WTC11 (cell line): Measurements from ENCODE around the gene LLGL2. TPM values are rescaled to one million over a fixed set of nuclear protein-coding genes. Genes with fewer than 3 reads are reported as not detected.

Experiments used
- ATAC-seq: fragments of 200-7000 bp; cut with Tn5 transposase; 2 replicates; pipeline ENCODE4 v1.10.0; 2021; ENCODE audit warnings: mild to moderate bottlenecking, moderate library complexity
- CTCF ChIA-PET: fragments of 300-600 bp; sonication (Branson Sonifier 250); formaldehyde crosslinking; loops from one replicate; lab custom pipeline; 2021; ENCODE audit warnings: antibody characterized with exemption; lab: Charles Lee
- POLR2A ChIA-PET: fragments of 350-600 bp; sonication (Branson Sonifier 250); formaldehyde crosslinking; loops from one replicate; lab custom pipeline; 2021; ENCODE audit warnings: antibody characterized with exemption; lab: Charles Lee
- DNase-seq: peaks from one replicate; pipeline ENCODE4 v3.0.0; 2021; ENCODE audit warnings: low spot score
- H3K27ac Mint-ChIP-seq: 2 replicates; pipeline ENCODE4 v1.8.0; 2021; ENCODE audit warnings: mixed read lengths
- H3K27me3 Mint-ChIP-seq: 2 replicates; pipeline ENCODE4 v1.8.0; 2021; ENCODE audit warnings: low read depth, mild to moderate bottlenecking, moderate library complexity, mixed read lengths
- H3K36me3 Mint-ChIP-seq: 2 replicates; pipeline ENCODE4 v1.8.0; 2021; ENCODE audit warnings: mixed read lengths
- H3K4me1 Mint-ChIP-seq: 2 replicates; pipeline ENCODE4 v1.8.0; 2022; ENCODE audit warnings: mixed read lengths
- H3K4me3 Mint-ChIP-seq: 2 replicates; pipeline ENCODE4 v1.8.0; 2021; ENCODE audit warnings: mild to moderate bottlenecking, moderate library complexity, mixed read lengths
- H3K9me3 Mint-ChIP-seq: 2 replicates; pipeline ENCODE4 v1.8.0; 2021; ENCODE audit warnings: mixed read lengths
- CBFB ChIP-seq: sonication (generic); formaldehyde crosslinking; IDR thresholded peaks from 2 replicates; pipeline ENCODE4 v1.8.1; 2022; ENCODE audit warnings: mild to moderate bottlenecking, low read depth, missing genetic modification reagents
- EMX1 ChIP-seq: fragments of 250-450 bp; sonication (Bioruptor Pico); IDR thresholded peaks from 2 replicates; pipeline ENCODE4 v1.8.0; 2021; ENCODE audit warnings: mild to moderate bottlenecking
- ETV6 ChIP-seq: sonication (generic); formaldehyde crosslinking; IDR thresholded peaks from 2 replicates; pipeline ENCODE4 v1.8.1; 2022; ENCODE audit warnings: mild to moderate bottlenecking, missing genetic modification reagents
- FOXP1 ChIP-seq: sonication (generic); formaldehyde crosslinking; IDR thresholded peaks from 2 replicates; pipeline ENCODE4 v1.8.0; 2022; ENCODE audit warnings: missing genetic modification reagents, mild to moderate bottlenecking, moderate library complexity, borderline replicate concordance
- GABPB1 ChIP-seq: sonication (generic); formaldehyde crosslinking; IDR thresholded peaks from 2 replicates; pipeline ENCODE4 v1.8.1; 2023; ENCODE audit warnings: mild to moderate bottlenecking, missing genetic modification reagents
- GTF2I ChIP-seq: fragments of 250-450 bp; sonication (Bioruptor Pico); conservative IDR thresholded peaks from 2 replicates; pipeline ENCODE4 v1.4.0; 2021; ENCODE audit warnings: mild to moderate bottlenecking
- HMGA2 ChIP-seq: fragments of 250-450 bp; sonication (Bioruptor Pico); IDR thresholded peaks from 2 replicates; pipeline ENCODE4 v1.4.0; 2021; ENCODE audit warnings: mild to moderate bottlenecking, moderate library complexity
- IRF2 ChIP-seq: sonication (generic); formaldehyde crosslinking; IDR thresholded peaks from 2 replicates; pipeline ENCODE4 v1.8.0; 2022; ENCODE audit warnings: low read depth, missing genetic modification reagents, borderline replicate concordance
- JAZF1 ChIP-seq: fragments of 250-450 bp; sonication (Bioruptor Pico); IDR thresholded peaks from 2 replicates; pipeline ENCODE4 v1.9.0; 2021; ENCODE audit warnings: moderate library complexity, mild to moderate bottlenecking, inconsistent platforms
- KAT7 ChIP-seq: sonication (generic); formaldehyde crosslinking; IDR thresholded peaks from 2 replicates; pipeline ENCODE4 v1.8.1; 2023; ENCODE audit warnings: missing genetic modification reagents, mild to moderate bottlenecking, borderline replicate concordance
- NFATC4 ChIP-seq: fragments of 250-450 bp; sonication (Bioruptor Pico); IDR thresholded peaks from 2 replicates; pipeline ENCODE4 v1.9.0; 2021; ENCODE audit warnings: mild to moderate bottlenecking
- NFE2L1 ChIP-seq: sonication (generic); formaldehyde crosslinking; IDR thresholded peaks from 2 replicates; pipeline ENCODE4 v1.8.1; 2023; ENCODE audit warnings: missing genetic modification reagents
- NR2C2 ChIP-seq: sonication (generic); formaldehyde crosslinking; IDR thresholded peaks from 2 replicates; pipeline ENCODE4 v1.8.0; 2022; ENCODE audit warnings: mild to moderate bottlenecking, missing genetic modification reagents
- TEAD1 ChIP-seq: sonication (generic); formaldehyde crosslinking; IDR thresholded peaks from 2 replicates; pipeline ENCODE4 v1.8.0; 2022; ENCODE audit warnings: mild to moderate bottlenecking, missing genetic modification reagents
- ZNF263 ChIP-seq: sonication (generic); formaldehyde crosslinking; IDR thresholded peaks from 2 replicates; pipeline ENCODE4 v1.8.1; 2022; ENCODE audit warnings: low read depth, mild to moderate bottlenecking, moderate library complexity, missing genetic modification reagents
- total RNA-seq: library from RNA; stranded (reverse); gene quantifications from 3 replicates; pipeline ENCODE4 v1.2.3, GENCODE V29; 2021
- TF ChIP-seq, protein P1 (sequence below): sonication (generic); formaldehyde crosslinking; conservative IDR thresholded peaks from 2 replicates; pipeline ENCODE4 v1.8.1; 2023; ENCODE audit warnings: mild to moderate bottlenecking, low read depth, missing genetic modification reagents, moderate library complexity
- TF ChIP-seq, protein P2 (sequence below): fragments of 250-450 bp; sonication (Bioruptor Pico); IDR thresholded peaks from 2 replicates; pipeline ENCODE4 v1.9.0; 2021; ENCODE audit warnings: mild to moderate bottlenecking
- TF ChIP-seq, protein P3 (sequence below): fragments of 250-450 bp; sonication (Bioruptor Pico); IDR thresholded peaks from 2 replicates; pipeline ENCODE4 v1.8.0; 2021; ENCODE audit warnings: mild to moderate bottlenecking
- TF ChIP-seq, protein P4 (sequence below): sonication (generic); formaldehyde crosslinking; IDR thresholded peaks from 2 replicates; pipeline ENCODE4 v1.8.1; 2022; ENCODE audit warnings: low read depth, missing genetic modification reagents, borderline replicate concordance
- TF ChIP-seq, protein P5 (sequence below): sonication (generic); formaldehyde crosslinking; IDR thresholded peaks from 2 replicates; pipeline ENCODE4 v1.8.0; 2023; ENCODE audit warnings: missing genetic modification reagents
- TF ChIP-seq, protein P6 (sequence below): sonication (generic); formaldehyde crosslinking; IDR thresholded peaks from 2 replicates; pipeline ENCODE4 v1.8.0; 2022; ENCODE audit warnings: mild to moderate bottlenecking, missing genetic modification reagents
- TF ChIP-seq, protein P7 (sequence below): sonication (generic); formaldehyde crosslinking; IDR thresholded peaks from 2 replicates; pipeline ENCODE4 v1.8.0; 2023; ENCODE audit warnings: missing genetic modification reagents, mild to moderate bottlenecking, borderline replicate concordance

Gene LLGL2
- total RNA-seq, 1 experiment from 2014 or later = 103 TPM

DNA sequence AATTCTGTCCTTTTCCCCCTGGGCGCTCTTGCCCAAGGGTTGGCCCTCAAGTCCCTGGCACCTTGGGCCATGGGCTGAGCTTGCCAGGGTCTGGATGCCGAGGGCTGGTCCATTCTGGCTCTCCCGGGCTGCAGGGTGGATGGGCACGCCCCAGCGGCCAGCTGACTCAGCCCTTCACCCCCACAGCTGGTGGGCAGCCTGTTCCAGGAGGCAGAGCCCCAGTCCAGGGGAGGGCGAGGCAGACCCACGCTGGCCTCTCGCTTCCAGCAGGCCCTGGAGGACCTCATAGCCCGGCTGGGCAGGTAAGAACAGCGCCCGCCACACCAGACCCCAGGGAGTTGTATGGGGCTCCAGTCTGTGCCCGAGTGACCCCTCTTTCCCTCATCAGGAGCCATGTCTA is 77.1 kb downstream of the LLGL2 start (continued):
- TF ChIP-seq, protein P1, sequence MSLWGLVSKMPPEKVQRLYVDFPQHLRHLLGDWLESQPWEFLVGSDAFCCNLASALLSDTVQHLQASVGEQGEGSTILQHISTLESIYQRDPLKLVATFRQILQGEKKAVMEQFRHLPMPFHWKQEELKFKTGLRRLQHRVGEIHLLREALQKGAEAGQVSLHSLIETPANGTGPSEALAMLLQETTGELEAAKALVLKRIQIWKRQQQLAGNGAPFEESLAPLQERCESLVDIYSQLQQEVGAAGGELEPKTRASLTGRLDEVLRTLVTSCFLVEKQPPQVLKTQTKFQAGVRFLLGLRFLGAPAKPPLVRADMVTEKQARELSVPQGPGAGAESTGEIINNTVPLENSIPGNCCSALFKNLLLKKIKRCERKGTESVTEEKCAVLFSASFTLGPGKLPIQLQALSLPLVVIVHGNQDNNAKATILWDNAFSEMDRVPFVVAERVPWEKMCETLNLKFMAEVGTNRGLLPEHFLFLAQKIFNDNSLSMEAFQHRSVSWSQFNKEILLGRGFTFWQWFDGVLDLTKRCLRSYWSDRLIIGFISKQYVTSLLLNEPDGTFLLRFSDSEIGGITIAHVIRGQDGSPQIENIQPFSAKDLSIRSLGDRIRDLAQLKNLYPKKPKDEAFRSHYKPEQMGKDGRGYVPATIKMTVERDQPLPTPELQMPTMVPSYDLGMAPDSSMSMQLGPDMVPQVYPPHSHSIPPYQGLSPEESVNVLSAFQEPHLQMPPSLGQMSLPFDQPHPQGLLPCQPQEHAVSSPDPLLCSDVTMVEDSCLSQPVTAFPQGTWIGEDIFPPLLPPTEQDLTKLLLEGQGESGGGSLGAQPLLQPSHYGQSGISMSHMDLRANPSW (CRISPR knock-in tag) = no peak

DNA sequence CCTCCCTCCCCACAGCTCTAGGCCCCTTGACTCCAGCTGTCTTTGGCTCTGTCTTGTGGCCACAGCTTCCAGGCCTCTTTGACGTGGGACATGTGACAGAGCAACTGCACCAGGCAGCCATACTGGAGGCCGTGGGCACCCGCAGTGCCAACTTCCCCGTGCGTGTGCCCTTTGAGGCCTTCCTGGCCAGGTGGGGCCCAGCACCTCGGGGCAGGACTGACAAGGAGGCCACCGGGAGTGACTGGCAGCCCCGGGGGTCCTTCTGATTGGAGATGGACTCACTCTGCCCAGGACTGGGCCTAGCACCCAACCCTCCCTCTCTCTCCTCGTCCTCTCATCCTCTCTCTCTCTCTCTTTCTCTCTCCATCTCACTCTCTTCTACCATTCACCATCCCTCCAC is 77.6 kb downstream of the LLGL2 start:
- no peak for TF ChIP-seq KAT7 (CRISPR knock-in tag)
- TF ChIP-seq ETV6 (CRISPR knock-in tag) = no peak
- TF ChIP-seq JAZF1 (CRISPR knock-in tag) = no peak
- no peak for TF ChIP-seq EMX1
- TF ChIP-seq NFATC4 (CRISPR knock-in tag) = no peak
- TF ChIP-seq, protein P2, sequence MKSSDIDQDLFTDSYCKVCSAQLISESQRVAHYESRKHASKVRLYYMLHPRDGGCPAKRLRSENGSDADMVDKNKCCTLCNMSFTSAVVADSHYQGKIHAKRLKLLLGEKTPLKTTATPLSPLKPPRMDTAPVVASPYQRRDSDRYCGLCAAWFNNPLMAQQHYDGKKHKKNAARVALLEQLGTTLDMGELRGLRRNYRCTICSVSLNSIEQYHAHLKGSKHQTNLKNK (CRISPR knock-in tag) = no peak
- TF ChIP-seq ZNF263 (CRISPR knock-in tag) = no peak
- no peak for TF ChIP-seq TEAD1 (CRISPR knock-in tag)
- no peak for TF ChIP-seq NR2C2 (CRISPR knock-in tag)
- ChIA-PET POLR2A (no interaction called here), CTCF (interaction anchor here (0.9 to 9.0 kb wide), 13 partner anchors 12 to 162 kb away, joined by 3 to 136 read pairs (median 19); partner anchors contain the start of genes GALK1 and SMIM5)
- DNase-seq = no peak
- no peaks in the 10 kb centered on the region for H3K9me3 Mint-ChIP-seq
- no peak overlapping the region for H3K4me3 Mint-ChIP-seq
- H3K36me3 Mint-ChIP-seq = no peaks in the 10 kb centered on the region
- H3K27me3 Mint-ChIP-seq = no peaks in the 10 kb centered on the region
- H3K4me1 Mint-ChIP-seq = no peaks in the 10 kb centered on the region
- no peak for ATAC-seq
- no peak overlapping the region for H3K27ac Mint-ChIP-seq

DNA sequence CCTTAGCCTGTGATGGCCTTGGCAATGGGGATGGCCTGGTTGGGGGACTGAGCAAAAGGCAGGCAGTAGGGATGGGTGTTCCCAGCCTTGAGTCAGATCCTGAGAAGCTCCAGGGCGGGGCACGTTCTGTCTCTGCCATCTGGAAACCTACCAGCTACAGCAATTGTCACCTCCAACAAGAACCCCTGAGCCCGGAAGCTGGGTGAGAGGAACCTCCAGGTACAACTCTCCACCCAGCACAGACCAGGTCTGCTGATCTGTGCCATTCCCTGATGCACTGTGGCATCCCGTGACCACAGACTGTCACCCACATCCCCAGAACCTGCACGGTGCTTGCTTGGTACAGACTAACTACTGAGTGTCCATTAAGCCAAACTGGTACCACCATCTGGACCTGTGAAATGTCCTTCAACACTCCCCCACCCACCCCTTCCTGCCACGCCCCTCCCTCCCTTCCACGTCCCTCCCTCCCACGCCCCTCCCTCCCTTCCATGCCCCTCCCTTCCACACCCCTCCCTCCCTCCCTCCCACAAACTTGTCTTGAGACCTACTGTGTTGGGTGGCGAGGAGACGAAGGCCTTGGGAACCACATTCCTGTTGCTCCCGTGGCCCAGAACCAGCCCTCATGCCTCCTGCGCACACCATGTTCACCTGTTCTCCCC is 78.7 kb downstream of the LLGL2 start:
- no peak for DNase-seq
- Mint-ChIP-seq H3K36me3 (no peaks in the 10 kb centered on the region), H3K27me3 (no peaks in the 10 kb centered on the region), H3K4me3 (no peak overlapping the region), H3K4me1 (no peaks in the 10 kb centered on the region), H3K27ac (no peak overlapping the region), H3K9me3 (no peaks in the 10 kb centered on the region)
- ATAC-seq = no peak
- ChIA-PET CTCF (interaction anchor here (0.9 to 9.0 kb wide), 10 partner anchors 10 to 149 kb away, joined by 3 to 136 read pairs (median 8); partner anchors contain the start of gene SMIM5), POLR2A (no interaction called here)
- TF ChIP-seq CBFB (CRISPR knock-in tag) = no peak
- no peak for TF ChIP-seq NFE2L1 (CRISPR knock-in tag)
- TF ChIP-seq, protein P3, sequence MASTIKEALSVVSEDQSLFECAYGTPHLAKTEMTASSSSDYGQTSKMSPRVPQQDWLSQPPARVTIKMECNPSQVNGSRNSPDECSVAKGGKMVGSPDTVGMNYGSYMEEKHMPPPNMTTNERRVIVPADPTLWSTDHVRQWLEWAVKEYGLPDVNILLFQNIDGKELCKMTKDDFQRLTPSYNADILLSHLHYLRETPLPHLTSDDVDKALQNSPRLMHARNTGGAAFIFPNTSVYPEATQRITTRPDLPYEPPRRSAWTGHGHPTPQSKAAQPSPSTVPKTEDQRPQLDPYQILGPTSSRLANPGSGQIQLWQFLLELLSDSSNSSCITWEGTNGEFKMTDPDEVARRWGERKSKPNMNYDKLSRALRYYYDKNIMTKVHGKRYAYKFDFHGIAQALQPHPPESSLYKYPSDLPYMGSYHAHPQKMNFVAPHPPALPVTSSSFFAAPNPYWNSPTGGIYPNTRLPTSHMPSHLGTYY (CRISPR knock-in tag) = no peak
- no peak for TF ChIP-seq FOXP1 (CRISPR knock-in tag)
- TF ChIP-seq NR2C2 (CRISPR knock-in tag) = no peak
- TF ChIP-seq, protein P4, sequence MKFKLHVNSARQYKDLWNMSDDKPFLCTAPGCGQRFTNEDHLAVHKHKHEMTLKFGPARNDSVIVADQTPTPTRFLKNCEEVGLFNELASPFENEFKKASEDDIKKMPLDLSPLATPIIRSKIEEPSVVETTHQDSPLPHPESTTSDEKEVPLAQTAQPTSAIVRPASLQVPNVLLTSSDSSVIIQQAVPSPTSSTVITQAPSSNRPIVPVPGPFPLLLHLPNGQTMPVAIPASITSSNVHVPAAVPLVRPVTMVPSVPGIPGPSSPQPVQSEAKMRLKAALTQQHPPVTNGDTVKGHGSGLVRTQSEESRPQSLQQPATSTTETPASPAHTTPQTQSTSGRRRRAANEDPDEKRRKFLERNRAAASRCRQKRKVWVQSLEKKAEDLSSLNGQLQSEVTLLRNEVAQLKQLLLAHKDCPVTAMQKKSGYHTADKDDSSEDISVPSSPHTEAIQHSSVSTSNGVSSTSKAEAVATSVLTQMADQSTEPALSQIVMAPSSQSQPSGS (CRISPR knock-in tag) = no peak
- TF ChIP-seq IRF2 (CRISPR knock-in tag) = no peak
- TF ChIP-seq, protein P5, sequence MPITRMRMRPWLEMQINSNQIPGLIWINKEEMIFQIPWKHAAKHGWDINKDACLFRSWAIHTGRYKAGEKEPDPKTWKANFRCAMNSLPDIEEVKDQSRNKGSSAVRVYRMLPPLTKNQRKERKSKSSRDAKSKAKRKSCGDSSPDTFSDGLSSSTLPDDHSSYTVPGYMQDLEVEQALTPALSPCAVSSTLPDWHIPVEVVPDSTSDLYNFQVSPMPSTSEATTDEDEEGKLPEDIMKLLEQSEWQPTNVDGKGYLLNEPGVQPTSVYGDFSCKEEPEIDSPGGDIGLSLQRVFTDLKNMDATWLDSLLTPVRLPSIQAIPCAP (CRISPR knock-in tag) = no peak
- TF ChIP-seq, protein P6, sequence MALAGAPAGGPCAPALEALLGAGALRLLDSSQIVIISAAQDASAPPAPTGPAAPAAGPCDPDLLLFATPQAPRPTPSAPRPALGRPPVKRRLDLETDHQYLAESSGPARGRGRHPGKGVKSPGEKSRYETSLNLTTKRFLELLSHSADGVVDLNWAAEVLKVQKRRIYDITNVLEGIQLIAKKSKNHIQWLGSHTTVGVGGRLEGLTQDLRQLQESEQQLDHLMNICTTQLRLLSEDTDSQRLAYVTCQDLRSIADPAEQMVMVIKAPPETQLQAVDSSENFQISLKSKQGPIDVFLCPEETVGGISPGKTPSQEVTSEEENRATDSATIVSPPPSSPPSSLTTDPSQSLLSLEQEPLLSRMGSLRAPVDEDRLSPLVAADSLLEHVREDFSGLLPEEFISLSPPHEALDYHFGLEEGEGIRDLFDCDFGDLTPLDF (CRISPR knock-in tag) = no peak
- TF ChIP-seq, protein P7, sequence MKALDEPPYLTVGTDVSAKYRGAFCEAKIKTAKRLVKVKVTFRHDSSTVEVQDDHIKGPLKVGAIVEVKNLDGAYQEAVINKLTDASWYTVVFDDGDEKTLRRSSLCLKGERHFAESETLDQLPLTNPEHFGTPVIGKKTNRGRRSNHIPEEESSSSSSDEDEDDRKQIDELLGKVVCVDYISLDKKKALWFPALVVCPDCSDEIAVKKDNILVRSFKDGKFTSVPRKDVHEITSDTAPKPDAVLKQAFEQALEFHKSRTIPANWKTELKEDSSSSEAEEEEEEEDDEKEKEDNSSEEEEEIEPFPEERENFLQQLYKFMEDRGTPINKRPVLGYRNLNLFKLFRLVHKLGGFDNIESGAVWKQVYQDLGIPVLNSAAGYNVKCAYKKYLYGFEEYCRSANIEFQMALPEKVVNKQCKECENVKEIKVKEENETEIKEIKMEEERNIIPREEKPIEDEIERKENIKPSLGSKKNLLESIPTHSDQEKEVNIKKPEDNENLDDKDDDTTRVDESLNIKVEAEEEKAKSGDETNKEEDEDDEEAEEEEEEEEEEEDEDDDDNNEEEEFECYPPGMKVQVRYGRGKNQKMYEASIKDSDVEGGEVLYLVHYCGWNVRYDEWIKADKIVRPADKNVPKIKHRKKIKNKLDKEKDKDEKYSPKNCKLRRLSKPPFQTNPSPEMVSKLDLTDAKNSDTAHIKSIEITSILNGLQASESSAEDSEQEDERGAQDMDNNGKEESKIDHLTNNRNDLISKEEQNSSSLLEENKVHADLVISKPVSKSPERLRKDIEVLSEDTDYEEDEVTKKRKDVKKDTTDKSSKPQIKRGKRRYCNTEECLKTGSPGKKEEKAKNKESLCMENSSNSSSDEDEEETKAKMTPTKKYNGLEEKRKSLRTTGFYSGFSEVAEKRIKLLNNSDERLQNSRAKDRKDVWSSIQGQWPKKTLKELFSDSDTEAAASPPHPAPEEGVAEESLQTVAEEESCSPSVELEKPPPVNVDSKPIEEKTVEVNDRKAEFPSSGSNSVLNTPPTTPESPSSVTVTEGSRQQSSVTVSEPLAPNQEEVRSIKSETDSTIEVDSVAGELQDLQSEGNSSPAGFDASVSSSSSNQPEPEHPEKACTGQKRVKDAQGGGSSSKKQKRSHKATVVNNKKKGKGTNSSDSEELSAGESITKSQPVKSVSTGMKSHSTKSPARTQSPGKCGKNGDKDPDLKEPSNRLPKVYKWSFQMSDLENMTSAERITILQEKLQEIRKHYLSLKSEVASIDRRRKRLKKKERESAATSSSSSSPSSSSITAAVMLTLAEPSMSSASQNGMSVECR = no peak
- no peak for TF ChIP-seq HMGA2 (CRISPR knock-in tag)
- no peak for TF ChIP-seq GABPB1
- TF ChIP-seq GTF2I (CRISPR knock-in tag) = no peak
